Loucy (cell line): ENCODE measurements around the gene PAPPA2.

ENCODE experiments used
- H2AFZ ChIP-seq: fragments of 200-600 bp; sonication (generic); 2 replicates; pipeline ENCODE4 v1.6.0; 2016; ENCODE audit warnings: antibody characterized with exemption, mild to moderate bottlenecking, low read length, moderate library complexity
- H3F3A ChIP-seq: fragments of 200-600 bp; 2 replicates; pipeline ENCODE4 v1.6.0; 2016; ENCODE audit warnings: antibody characterized with exemption, low read depth, mild to moderate bottlenecking
- H3K27me3 ChIP-seq: fragments of 200-600 bp; sonication (generic); 2 replicates; pipeline ENCODE4 v1.6.1; 2014; ENCODE audit warnings: low read length, mild to moderate bottlenecking; ENCODE audit not compliant: insufficient read depth, poor library complexity, severe bottlenecking
- H3K36me3 ChIP-seq: fragments of 200-600 bp; sonication (generic); 2 replicates; pipeline ENCODE4 v1.6.1; 2016; ENCODE audit warnings: low read length; ENCODE audit not compliant: insufficient read depth
- H3K4me1 ChIP-seq: fragments of 200-600 bp; sonication (generic); 2 replicates; pipeline ENCODE4 v1.5.1; 2014; ENCODE audit warnings: low read length, mild to moderate bottlenecking; ENCODE audit not compliant: insufficient read depth, poor library complexity, severe bottlenecking
- H3K4me2 ChIP-seq: fragments of 200-600 bp; sonication (generic); 2 replicates; pipeline ENCODE4 v1.6.0; 2014; ENCODE audit warnings: antibody characterized with exemption, low read length, low read depth, mild to moderate bottlenecking; ENCODE audit not compliant: poor library complexity, severe bottlenecking
- H3K4me3 ChIP-seq: fragments of 200-600 bp; sonication (generic); 2 replicates; pipeline ENCODE4 v1.5.1; 2014; ENCODE audit warnings: low read length, mild to moderate bottlenecking, mixed read lengths; ENCODE audit not compliant: poor library complexity, severe bottlenecking
- H3K79me2 ChIP-seq: fragments of 200-600 bp; sonication (generic); 2 replicates; pipeline ENCODE4 v1.6.1; 2014; ENCODE audit warnings: low read length; ENCODE audit not compliant: insufficient read depth
- H3K9ac ChIP-seq: fragments of 200-600 bp; sonication (generic); 2 replicates; pipeline ENCODE4 v1.6.0; 2014; ENCODE audit warnings: mild to moderate bottlenecking, low read depth, low read length, moderate library complexity; ENCODE audit not compliant: poor library complexity, severe bottlenecking
- H3K9me2 ChIP-seq: fragments of 200-600 bp; sonication (generic); replicated peaks from 2 replicates; pipeline ENCODE4 v1.6.1; 2016; ENCODE audit warnings: low read depth, low read length, mixed read lengths
- H3K9me3 ChIP-seq: fragments of 200-600 bp; sonication (generic); 2 replicates; pipeline ENCODE4 v1.6.1; 2014; ENCODE audit warnings: mild to moderate bottlenecking, antibody characterized with exemption, low read length, low read depth; ENCODE audit not compliant: insufficient read depth
- H4K20me1 ChIP-seq: fragments of 200-600 bp; sonication (generic); 2 replicates; pipeline ENCODE4 v1.6.0; 2014; ENCODE audit warnings: antibody characterized with exemption, low read length, mild to moderate bottlenecking; ENCODE audit not compliant: insufficient read depth, poor library complexity, severe bottlenecking
- CTCF ChIP-seq: fragments of 200-600 bp; sonication (generic); conservative IDR thresholded peaks from 2 replicates; pipeline ENCODE4 v1.5.1; 2014; ENCODE audit warnings: mild to moderate bottlenecking, antibody characterized with exemption, low read length
- EZH2phosphoT487 ChIP-seq: fragments of 200-600 bp; IDR thresholded peaks from 2 replicates; pipeline ENCODE4 v1.6.1; 2018; ENCODE audit warnings: antibody characterized with exemption, mild to moderate bottlenecking, moderate library complexity, borderline replicate concordance

Gene PAPPA2

DNA sequence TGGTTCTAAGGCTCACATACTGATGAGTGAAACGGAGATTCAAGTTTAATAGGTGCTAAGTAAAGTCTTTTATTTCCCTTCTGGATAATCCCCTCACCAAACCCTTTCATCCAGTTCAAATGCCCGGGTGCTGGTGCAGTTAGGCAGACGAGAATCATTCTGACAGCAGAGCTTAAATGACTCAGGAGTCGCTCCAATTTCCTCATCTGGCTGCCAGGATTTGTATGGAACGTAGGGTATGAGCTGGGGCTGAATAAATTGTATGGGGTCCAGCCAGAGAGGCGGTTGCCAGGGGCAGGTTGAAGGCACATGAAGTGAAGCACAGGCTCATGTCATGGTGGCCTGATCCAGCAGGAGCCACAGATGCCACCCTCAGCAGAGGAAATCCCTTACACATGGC lies 76.0 kb downstream of the PAPPA2 start:
- H3K4me2 ChIP-seq, result no peak overlapping the region
- no peaks in the 10 kb centered on the region for H3K9me3 ChIP-seq
- H2AFZ ChIP-seq, result no peak overlapping the region
- no peaks in the 10 kb centered on the region for H3K9me2 ChIP-seq
- H3K9ac ChIP-seq, result no peak overlapping the region
- no peaks in the 10 kb centered on the region for H3K79me2 ChIP-seq
- no peaks in the 10 kb centered on the region for H3K36me3 ChIP-seq
- no peaks in the 10 kb centered on the region for H3K27me3 ChIP-seq
- H3F3A ChIP-seq, result no peaks in the 10 kb centered on the region
- TF ChIP-seq CTCF, result no peak
- TF ChIP-seq EZH2phosphoT487, result no peak
- H3K4me3 ChIP-seq, result no peak overlapping the region
- H4K20me1 ChIP-seq, result no peaks in the 10 kb centered on the region
- no peaks in the 10 kb centered on the region for H3K4me1 ChIP-seq

DNA sequence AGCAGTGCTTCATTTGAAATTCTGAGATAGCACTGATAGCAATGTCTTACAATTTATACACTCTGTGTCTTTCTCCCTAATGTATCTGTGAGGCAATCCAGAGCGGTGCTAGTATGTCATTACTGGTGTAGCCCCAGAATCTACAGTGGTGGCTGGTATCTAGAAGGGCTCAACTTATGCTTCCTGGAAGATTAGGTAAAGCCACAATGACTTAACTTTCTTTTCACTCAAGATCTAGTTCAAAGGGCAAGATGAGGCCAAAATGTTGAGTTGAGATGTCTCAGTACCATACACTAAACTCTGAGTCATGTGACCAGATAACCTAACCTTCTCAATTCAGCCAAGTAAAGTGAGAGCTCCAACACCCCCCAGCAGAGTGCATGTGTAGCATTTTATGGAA lies 77.5 kb downstream of the PAPPA2 start:
- Histone ChIP-seq H3K79me2 (no peaks in the 10 kb centered on the region), H3K9ac (no peak overlapping the region), H3K9me3 (no peaks in the 10 kb centered on the region), H3K4me3 (no peak overlapping the region), H4K20me1 (no peaks in the 10 kb centered on the region), H3K27me3 (no peaks in the 10 kb centered on the region), H3K36me3 (no peaks in the 10 kb centered on the region), H3F3A (no peaks in the 10 kb centered on the region), H3K4me2 (no peak overlapping the region), H2AFZ (no peak overlapping the region), H3K9me2 (no peaks in the 10 kb centered on the region), H3K4me1 (no peaks in the 10 kb centered on the region)
- TF ChIP-seq EZH2phosphoT487 (no peak), CTCF (no peak)

DNA sequence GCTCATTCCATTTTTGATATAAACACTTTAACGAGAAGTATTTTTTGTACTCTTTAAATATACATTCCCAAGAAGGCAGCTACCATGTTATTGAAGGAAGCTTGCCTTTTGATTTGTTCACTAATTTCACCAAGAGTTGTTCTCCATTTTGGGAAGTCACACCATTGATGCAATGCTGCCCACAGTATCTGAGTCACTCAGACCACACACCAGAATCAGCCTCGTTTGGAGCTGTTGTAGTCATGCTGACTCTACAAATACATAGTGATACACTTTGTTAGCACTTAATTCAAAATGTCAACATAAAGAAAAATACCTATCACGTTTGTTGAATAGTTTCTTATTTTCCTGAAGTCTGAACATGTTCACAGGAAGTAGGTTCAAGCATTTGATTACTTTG lies 78.7 kb downstream of the PAPPA2 start:
- no peaks in the 10 kb centered on the region for H3K9me3 ChIP-seq
- no peak overlapping the region for H2AFZ ChIP-seq
- no peaks in the 10 kb centered on the region for H3K9me2 ChIP-seq
- H3K79me2 ChIP-seq, result no peaks in the 10 kb centered on the region
- no peak overlapping the region for H3K4me2 ChIP-seq
- no peak overlapping the region for H3K4me3 ChIP-seq
- H3K27me3 ChIP-seq, result no peaks in the 10 kb centered on the region
- no peaks in the 10 kb centered on the region for H4K20me1 ChIP-seq
- no peaks in the 10 kb centered on the region for H3K4me1 ChIP-seq
- no peaks in the 10 kb centered on the region for H3K36me3 ChIP-seq
- no peak overlapping the region for H3K9ac ChIP-seq
- no peaks in the 10 kb centered on the region for H3F3A ChIP-seq
- TF ChIP-seq EZH2phosphoT487 (no peak), CTCF (no peak)
